ENCODE results near the gene ZNF827. TPM values are rescaled to one million over a fixed set of nuclear protein-coding genes. Genes with fewer than 3 reads are reported as not detected.

Gene ZNF827
- total and polyA plus RNA-seq, 2 of the 8 experiments (the other 6 are each of a cell fraction or from before 2014, with no cell fraction given): 25.3 to 26.2 TPM

DNA sequence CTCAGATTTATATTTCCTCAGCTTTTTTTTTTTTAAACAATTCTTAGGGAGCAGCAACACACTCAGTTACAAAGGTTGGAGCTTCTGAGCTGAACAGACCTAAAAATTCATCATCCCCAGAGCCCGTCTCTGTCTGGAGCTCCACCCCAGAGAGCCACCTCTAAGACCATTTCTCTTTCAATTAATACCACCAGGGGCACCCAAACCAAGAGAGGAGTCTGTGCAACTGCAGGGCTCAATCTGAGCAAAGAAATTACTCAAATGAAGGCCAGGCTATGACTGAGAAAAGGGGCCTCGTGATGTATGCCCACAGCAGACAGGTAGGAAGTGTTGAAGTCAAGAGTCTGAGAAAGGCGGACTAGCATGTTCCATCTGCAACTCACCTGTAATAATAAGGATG, 163.2 kb downstream of the ZNF827 start (continued):
- TF ChIP-seq FOSL1 (IDR thresholded peaks at IDR 0.05; ENCODE audit: insufficient read depth, low read depth, low read length): no peak

All from H1 (cell line).